GM12865 (cell line): Measurements from ENCODE around the gene APOO.

Experiments used
- DNase-seq: peaks from one replicate; pipeline ENCODE4 v3.0.0; 2010; ENCODE audit warnings: low read depth
- H3K4me3 ChIP-seq: 2 replicates; pipeline ENCODE4 v1.5.1; 2011; ENCODE audit warnings: mild to moderate bottlenecking, low read depth, low read length, control low read depth
- TF ChIP-seq, protein P1 (sequence below): IDR thresholded peaks from 2 replicates; pipeline ENCODE4 v1.5.1; 2011; ENCODE audit warnings: low read length, control low read depth, low read depth, inconsistent platforms; ENCODE audit not compliant: insufficient read depth; ENCODE audit errors: missing control alignments

The APOO gene

GRCh38 chrX:23907498-23908218, at the start of gene APOO, which contains the start of gene CXorf58:
Gene APOO (minus strand): TSS chrX:23907938. CDS start chrX:23907702, 236 bp downstream.
Gene CXorf58 (plus strand): TSS chrX:23908006. CDS start chrX:23910303, 2,297 bp downstream.
- DNase-seq: peak; percentile 96
- H3K4me3 ChIP-seq: peak within 1 kb of the TSS; percentile 87
- TF ChIP-seq, protein P1, sequence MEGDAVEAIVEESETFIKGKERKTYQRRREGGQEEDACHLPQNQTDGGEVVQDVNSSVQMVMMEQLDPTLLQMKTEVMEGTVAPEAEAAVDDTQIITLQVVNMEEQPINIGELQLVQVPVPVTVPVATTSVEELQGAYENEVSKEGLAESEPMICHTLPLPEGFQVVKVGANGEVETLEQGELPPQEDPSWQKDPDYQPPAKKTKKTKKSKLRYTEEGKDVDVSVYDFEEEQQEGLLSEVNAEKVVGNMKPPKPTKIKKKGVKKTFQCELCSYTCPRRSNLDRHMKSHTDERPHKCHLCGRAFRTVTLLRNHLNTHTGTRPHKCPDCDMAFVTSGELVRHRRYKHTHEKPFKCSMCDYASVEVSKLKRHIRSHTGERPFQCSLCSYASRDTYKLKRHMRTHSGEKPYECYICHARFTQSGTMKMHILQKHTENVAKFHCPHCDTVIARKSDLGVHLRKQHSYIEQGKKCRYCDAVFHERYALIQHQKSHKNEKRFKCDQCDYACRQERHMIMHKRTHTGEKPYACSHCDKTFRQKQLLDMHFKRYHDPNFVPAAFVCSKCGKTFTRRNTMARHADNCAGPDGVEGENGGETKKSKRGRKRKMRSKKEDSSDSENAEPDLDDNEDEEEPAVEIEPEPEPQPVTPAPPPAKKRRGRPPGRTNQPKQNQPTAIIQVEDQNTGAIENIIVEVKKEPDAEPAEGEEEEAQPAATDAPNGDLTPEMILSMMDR: peak; percentile 63

- DNase-seq: no peak
- TF ChIP-seq, protein P1: no peak
- H3K4me3 ChIP-seq: no peak overlapping the region
Measured at GRCh38 chrX:23954396-23954795, 46.7 kb upstream of the APOO start.

DNA sequence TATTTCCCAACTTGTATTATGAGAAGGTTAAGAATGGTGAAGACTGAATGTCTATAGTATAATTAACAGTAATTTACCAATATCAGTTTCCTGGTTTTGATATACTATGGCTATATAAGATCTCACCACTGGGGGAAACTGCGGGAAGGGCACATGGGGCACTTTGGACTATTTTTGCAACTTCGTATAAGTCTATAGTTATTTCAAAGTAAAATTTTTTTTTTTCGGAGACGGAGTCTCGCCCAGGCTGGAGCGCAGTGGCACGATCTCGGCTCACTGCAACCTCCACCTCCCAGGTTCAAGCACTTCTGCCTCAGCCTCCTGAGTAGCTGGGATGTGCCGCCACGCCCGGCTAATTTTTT, 46.2 kb upstream of the APOO start:
- TF ChIP-seq, protein P1: peak; percentile 1
- DNase-seq: peak; percentile 4
- peak overlapping the region; percentile 50; the same call in 1 of the 2 replicates for H3K4me3 ChIP-seq

- H3K4me3 ChIP-seq: peak overlapping the region; percentile 50
- peak; percentile 65 for DNase-seq
- TF ChIP-seq, protein P1: no peak
Measured at GRCh38 chrX:23952984-23953907, 45.5 kb upstream of the APOO start.

DNA sequence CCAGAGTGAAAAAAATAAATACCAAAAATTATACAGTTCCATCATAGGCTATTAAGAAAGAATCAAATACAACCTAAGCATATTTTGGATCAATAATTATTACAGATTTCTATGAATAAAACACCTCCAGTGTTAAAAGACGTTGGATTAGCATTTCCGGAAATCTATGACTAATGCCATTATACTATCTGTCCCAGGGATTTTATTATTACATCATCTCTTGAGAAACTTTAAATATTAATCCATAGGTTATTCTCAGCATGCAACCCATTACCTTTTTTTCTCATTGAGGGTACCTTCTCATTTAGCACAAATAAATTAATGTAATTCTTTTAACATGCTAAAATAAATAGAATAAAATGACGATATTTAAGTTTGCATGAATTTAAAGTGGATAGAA, 44.7 kb upstream of the APOO start:
- DNase-seq: no peak
- no peak overlapping the region for H3K4me3 ChIP-seq
- TF ChIP-seq, protein P1: no peak

DNA sequence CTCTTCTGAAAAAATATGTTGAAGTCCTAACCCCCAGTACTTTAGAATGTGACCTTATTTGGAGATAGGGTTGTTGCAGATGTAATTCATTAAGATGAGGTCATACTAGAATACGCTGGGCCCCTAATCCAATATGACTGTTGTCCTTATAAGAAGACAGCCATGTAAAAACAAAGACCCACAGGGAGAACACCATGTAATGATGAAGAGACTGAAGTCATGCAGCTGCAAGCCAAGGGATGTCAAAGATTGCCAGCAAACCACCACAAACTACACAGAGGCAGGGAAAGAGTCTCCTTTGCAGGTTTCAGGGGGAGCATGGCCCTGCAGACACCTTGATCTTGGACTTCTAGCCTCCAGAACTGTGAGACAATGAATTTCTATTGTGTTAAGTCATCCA, 37.5 kb upstream of the APOO start:
- TF ChIP-seq, protein P1: no peak
- no peak for DNase-seq
- H3K4me3 ChIP-seq: no peak overlapping the region
